GM06990 (cell line): Measurements from ENCODE around the gene RHO.
"Not testable (repeated sequence)": the region's sequence is repeated elsewhere in the genome, so short reads cannot be mapped to it uniquely, and the experiment has no call there.

Source experiments
- DNase-seq: peaks from one replicate; pipeline ENCODE4 v3.0.0-alpha.2; 2011; ENCODE audit not compliant: insufficient read length; ENCODE audit errors: extremely low read depth
- H3K27me3 ChIP-seq: replicated peaks from 2 replicates; pipeline ENCODE4 v1.6.0; 2011; ENCODE audit warnings: low read length; ENCODE audit not compliant: control insufficient read depth, insufficient read depth
- H3K36me3 ChIP-seq: 2 replicates; pipeline ENCODE4 v1.5.1; 2011; ENCODE audit warnings: low read length; ENCODE audit not compliant: control insufficient read depth, insufficient read depth
- H3K4me3 ChIP-seq: replicated peaks from 2 replicates; pipeline ENCODE4 v1.5.1; 2011; ENCODE audit warnings: low read depth, mild to moderate bottlenecking, control low read depth, low read length
- TF ChIP-seq, protein P1 (sequence below): IDR thresholded peaks from 2 replicates; pipeline ENCODE4 v1.5.1; 2011; ENCODE audit warnings: low read length, control low read depth, mild to moderate bottlenecking, inconsistent platforms; ENCODE audit not compliant: insufficient read depth, poor library complexity, severe bottlenecking

The RHO gene

GRCh38 chr3:129491794-129492193 lies 36.6 kb upstream of the RHO start:
- Histone ChIP-seq H3K27me3 (no peaks in the 10 kb centered on the region), H3K4me3 (no peak overlapping the region), H3K36me3 (peaks cover 1% of the 10 kb centered on the region)
- DNase-seq: no peak
- TF ChIP-seq, protein P1, sequence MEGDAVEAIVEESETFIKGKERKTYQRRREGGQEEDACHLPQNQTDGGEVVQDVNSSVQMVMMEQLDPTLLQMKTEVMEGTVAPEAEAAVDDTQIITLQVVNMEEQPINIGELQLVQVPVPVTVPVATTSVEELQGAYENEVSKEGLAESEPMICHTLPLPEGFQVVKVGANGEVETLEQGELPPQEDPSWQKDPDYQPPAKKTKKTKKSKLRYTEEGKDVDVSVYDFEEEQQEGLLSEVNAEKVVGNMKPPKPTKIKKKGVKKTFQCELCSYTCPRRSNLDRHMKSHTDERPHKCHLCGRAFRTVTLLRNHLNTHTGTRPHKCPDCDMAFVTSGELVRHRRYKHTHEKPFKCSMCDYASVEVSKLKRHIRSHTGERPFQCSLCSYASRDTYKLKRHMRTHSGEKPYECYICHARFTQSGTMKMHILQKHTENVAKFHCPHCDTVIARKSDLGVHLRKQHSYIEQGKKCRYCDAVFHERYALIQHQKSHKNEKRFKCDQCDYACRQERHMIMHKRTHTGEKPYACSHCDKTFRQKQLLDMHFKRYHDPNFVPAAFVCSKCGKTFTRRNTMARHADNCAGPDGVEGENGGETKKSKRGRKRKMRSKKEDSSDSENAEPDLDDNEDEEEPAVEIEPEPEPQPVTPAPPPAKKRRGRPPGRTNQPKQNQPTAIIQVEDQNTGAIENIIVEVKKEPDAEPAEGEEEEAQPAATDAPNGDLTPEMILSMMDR: no peak

GRCh38 chr3:129492691-129493090 lies 35.7 kb upstream of the RHO start:
- no peak for DNase-seq
- no peak overlapping the region for H3K4me3 ChIP-seq
- peaks cover 1% of the 10 kb centered on the region for H3K36me3 ChIP-seq
- TF ChIP-seq, protein P1: no peak
- H3K27me3 ChIP-seq: no peaks in the 10 kb centered on the region

- Histone ChIP-seq H3K27me3 (no peaks in the 10 kb centered on the region), H3K36me3 (peaks cover 1% of the 10 kb centered on the region), H3K4me3 (no peak overlapping the region)
- TF ChIP-seq, protein P1: no peak
- no peak for DNase-seq
Observed at GRCh38 chr3:129493206-129493605, 35.2 kb upstream of the RHO start.

DNA sequence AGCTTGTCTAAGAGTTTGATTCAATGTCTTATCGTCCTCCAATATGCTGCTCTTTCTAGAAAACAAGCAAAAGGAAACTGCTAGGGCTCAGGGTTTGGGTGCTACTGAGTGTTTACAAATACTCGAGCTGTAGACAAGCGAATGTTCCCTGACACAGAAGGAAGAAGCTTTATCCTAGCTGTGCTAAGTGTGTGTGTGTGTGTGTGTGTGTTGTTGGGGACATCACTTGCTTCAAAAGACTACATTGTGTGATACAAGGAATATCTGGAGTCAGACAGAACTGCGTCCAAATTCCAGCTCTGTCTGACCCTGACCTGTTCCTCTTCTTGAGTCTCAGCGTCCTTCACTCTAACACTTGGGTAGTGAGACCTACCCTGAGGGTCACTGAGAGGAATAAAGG lies 33.9 kb upstream of the RHO start:
- H3K4me3 ChIP-seq, H3K36me3 ChIP-seq, H3K27me3 ChIP-seq, DNase-seq: not testable (repeated sequence)

- H3K4me3 ChIP-seq, DNase-seq, H3K27me3 ChIP-seq, H3K36me3 ChIP-seq: not testable (repeated sequence)
Observed at GRCh38 chr3:129495006-129495639, 33.3 kb upstream of the RHO start.

DNA sequence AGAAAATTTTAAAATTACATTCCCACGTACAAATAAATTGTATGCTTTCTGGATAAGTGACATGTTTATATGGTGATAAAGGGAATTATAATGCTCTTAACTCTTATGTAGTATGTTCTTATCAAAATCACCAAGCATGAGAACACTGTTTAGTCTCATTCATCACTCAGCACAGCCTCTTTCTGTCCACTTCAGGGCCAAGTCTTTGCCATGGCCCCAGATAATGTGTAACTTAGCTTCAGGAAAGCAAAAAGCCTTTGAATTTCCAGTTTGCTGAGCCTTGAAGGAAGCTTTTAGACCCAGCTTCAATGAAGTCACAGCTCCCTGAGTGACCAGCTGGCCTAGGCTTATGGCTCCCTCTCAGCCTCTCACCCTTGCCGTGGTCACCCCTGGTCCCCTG lies 30.6 kb upstream of the RHO start:
- not testable (repeated sequence) for H3K4me3 ChIP-seq, DNase-seq, H3K27me3 ChIP-seq, H3K36me3 ChIP-seq

- not testable (repeated sequence) for H3K4me3 ChIP-seq, H3K27me3 ChIP-seq, H3K36me3 ChIP-seq, DNase-seq
Observed at GRCh38 chr3:129498603-129499488, 29.6 kb upstream of the RHO start.

DNA sequence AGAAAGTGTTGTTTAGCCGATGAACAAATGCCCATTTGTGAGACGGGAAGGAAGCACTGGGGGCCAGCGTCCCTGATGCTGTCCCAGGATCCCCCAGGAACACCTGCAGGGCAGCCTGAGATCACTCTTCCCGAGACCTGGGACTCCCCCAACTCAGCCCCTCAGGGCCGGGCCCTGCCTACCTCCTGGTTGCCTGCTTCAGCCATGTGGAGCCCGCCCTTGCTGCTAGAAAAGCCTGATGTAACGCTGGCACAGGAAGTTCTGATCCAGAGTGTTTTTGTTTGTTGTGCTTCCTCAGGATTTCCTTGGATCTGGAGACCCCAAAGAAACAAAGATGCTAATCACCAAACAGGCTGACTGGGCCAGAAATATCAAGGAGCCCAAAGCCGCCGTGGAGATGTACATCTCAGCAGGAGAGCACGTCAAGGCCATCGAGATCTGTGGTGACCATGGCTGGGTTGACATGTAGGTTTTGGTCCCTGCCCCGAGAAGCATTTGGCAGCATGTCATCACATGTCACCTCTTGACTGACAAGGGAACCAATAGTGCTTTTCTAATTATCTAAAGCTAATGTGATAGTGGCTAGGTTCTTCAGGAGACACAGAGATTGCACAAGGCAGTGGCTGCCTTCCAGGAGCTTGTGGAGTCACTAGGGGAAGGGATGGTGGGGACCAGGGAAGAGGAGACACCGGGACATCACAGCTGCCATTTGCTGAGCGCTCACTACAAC lies 28.7 kb upstream of the RHO start:
- not testable (repeated sequence) for DNase-seq, H3K36me3 ChIP-seq, H3K27me3 ChIP-seq, H3K4me3 ChIP-seq
